Ovary (tissue), 9 donors: ENCODE results near the gene SMC1B. TPM values are rescaled to one million over a fixed set of nuclear protein-coding genes. Genes with fewer than 3 reads are reported as not detected.

Experiments
- DNase-seq, 5 donors: peaks; one replicate each; pipeline ENCODE4 v3.0.0-alpha.2; 2019 to 2020
- H3K27ac ChIP-seq, 2 donors: fragments of 200-600 bp; one replicate each; pipeline versions ENCODE4 v1.5.1 to v1.8.0; 2019 to 2022
- H3K27me3 ChIP-seq: fragments of 200-600 bp; one replicate; pipeline ENCODE4 v1.8.0; 2022
- H3K36me3 ChIP-seq: fragments of 200-600 bp; sonication (generic); one replicate; pipeline ENCODE4 v1.5.1; 2019
- H3K4me1 ChIP-seq: one replicate; pipeline ENCODE4 v1.8.1; 2013; ENCODE audit warnings: mild to moderate bottlenecking, moderate library complexity; ENCODE audit not compliant: insufficient read depth
- H3K4me3 ChIP-seq: fragments of 200-600 bp; sonication (generic); one replicate; pipeline ENCODE4 v1.5.1; 2017
- H3K9me3 ChIP-seq, 2 donors: fragments of 200-600 bp in 1 of 2; sonication (generic) in 1 of 2; one replicate each; pipeline versions ENCODE4 v1.5.1 to v1.8.1; 2013 to 2019; ENCODE audit warnings: mild to moderate bottlenecking in 1 of 2, moderate library complexity in 1 of 2
- CTCF ChIP-seq, 3 donors: fragments of 450-650 bp in 2 of 3; fragments of 200-600 bp in 1 of 3; IDR thresholded peaks; one replicate each; pipeline versions ENCODE4 v1.5.1 to v1.8.0; 2016 to 2022; ENCODE audit warnings: antibody characterized with exemption in 3 of 3, mild to moderate bottlenecking in 1 of 3
- EP300 ChIP-seq: sonication (generic); formaldehyde crosslinking; IDR thresholded peaks from one replicate; pipeline ENCODE4 v1.6.1; 2017; ENCODE audit warnings: antibody characterized with exemption
- POLR2A ChIP-seq: fragments of 450-650 bp; IDR thresholded peaks from one replicate; pipeline ENCODE4 v1.6.1; 2017; ENCODE audit warnings: antibody characterized with exemption, mild to moderate bottlenecking, moderate library complexity
- whole genome bisulfite sequencing, 3 donors: extraction: QIAGEN DNeasy Blood & Tissue Kit in 1 of 3; methylation state at CpG; one replicate each; pipeline versions ENCODE4 v1.1.5 to v1.1.7; 2013 to 2017; 5-methylcytosine and 5-hydroxymethylcytosine counted together
- intact Hi-C, 4 donors: fragments of 100-400 bp; cut with DNase I; formaldehyde crosslinking; loops; one replicate each; pipeline versions ENCODE4 v1.11.0 to v1.15.1; 2022 to 2023
- polyA plus RNA-seq, 2 donors: library from polyadenylated mRNA; stranded (reverse); fragments of 200-250 nt in 1 of 2; fragments of 350-450 nt in 1 of 2; fragmentation: Illumina TruSeq in 1 of 2; extraction: RNeasy Lipid Tissue Mini Kit (QIAGEN cat#74804) in 1 of 2; gene quantifications; one replicate each; pipeline ENCODE4 v1.2.3, GENCODE V29; 2013 to 2014
- total RNA-seq, 7 donors: library from RNA; depleted of rRNA in 2 of 7; stranded (reverse); fragments of >200 nt in 2 of 7; fragmentation: NEBNext Ultra II Directional in 3 of 7; extraction: Animal tissue kit (Norgen Biotek cat#: 25700) in 3 of 7; gene quantifications; one replicate each; pipeline versions ENCODE4 v1.1.0 to v1.2.4, GENCODE V29; 2016 to 2023
- donor health status: DM: no; HTN: no; CAD: no; lungs with moderate emphysema.
- donor health status: DM: no; HTN: no; CAD: no.
- donor health status: Bipolar disorder and iron deficiency.
- donor health status: DM: yes; HTN: yes; CAD: no.
- donor health status: DM: no; HTN: no; CAD: no.
- donor health status: DM: yes; HTN: yes; CAD: no.

Gene SMC1B
- total and polyA plus RNA-seq, 9 donors = 0.04 to 0.05 TPM; not detected in 7

- Histone ChIP-seq H3K9me3 (no peaks in the 10 kb centered on the region), H3K36me3 (no peaks in the 10 kb centered on the region), H3K27ac (no peak overlapping the region), H3K4me1 (no peaks in the 10 kb centered on the region), H3K27me3 (no peaks in the 10 kb centered on the region), H3K4me3 (no peak overlapping the region)
- WGBS, 3 donors = 66 to 70% (median 68%) methylated on average over 3 of the region's 3 CpGs
- DNase-seq = no peak
- intact Hi-C loops = loop anchor here in 1 of 4 donors (2.0 kb wide), 1 partner anchor 48 kb away; no protein-coding TSS in a partner anchor
- TF ChIP-seq POLR2A (no peak), EP300 (no peak), CTCF (IDR thresholded peaks at IDR 0.05) (no peak)
Observed at GRCh38 chr22:45402466-45402985, 10.9 kb downstream of the SMC1B start.

DNA sequence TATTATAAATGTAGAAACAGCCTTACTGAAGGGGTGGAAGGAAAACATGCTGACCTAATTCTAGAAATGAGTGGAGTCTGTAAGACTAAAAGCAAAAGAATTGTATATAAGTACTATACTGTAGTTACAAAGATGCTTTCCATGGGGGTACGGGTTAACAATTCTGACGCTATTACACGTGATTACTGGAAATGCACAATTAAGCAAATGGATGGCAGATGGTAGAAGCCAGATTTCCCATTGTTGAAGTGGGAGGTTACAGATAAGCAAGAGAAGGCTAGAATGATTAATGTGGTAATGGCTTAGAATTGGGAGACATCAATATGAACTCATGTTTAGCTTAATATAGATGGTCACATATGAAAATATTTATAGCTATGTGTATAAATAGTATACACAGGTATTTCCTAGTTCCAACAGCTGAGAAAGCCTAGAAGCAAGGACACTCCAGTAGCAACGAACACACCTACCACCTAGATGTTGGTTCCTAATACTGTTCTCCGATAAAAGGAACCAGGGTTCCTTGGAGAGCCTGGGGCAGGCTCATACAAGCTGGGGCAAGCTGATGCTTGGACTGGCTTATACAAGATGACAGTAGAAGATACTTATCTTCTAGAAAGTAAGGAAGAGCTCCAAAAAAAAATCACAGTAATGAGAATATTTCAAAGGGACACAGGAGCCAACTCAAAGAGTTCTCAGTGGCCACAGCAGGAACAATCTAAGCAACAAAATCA lies 13.5 kb downstream of the SMC1B start:
- H3K4me3 ChIP-seq = no peak overlapping the region
- no peaks in the 10 kb centered on the region for H3K36me3 ChIP-seq
- H3K9me3 ChIP-seq = no peaks in the 10 kb centered on the region
- H3K27ac ChIP-seq = no peak overlapping the region
- no peaks in the 10 kb centered on the region for H3K27me3 ChIP-seq
- 79 to 85% (median 81%) methylated on average over 5 of the region's 5 CpGs for WGBS, 3 donors
- intact Hi-C loops = no loop called here
- DNase-seq = no peak
- H3K4me1 ChIP-seq = no peaks in the 10 kb centered on the region
- TF ChIP-seq POLR2A (no peak), CTCF (IDR thresholded peaks at IDR 0.05) (no peak), EP300 (no peak)

GRCh38 chr22:45398214-45398613 lies 15.2 kb downstream of the SMC1B start:
- WGBS, 3 donors = 88 to 94% (median 92%) methylated on average over 13 of the region's 13 CpGs
- no peaks in the 10 kb centered on the region for H3K4me1 ChIP-seq
- no peak overlapping the region for H3K4me3 ChIP-seq
- H3K27ac ChIP-seq = no peak overlapping the region
- H3K27me3 ChIP-seq = no peaks in the 10 kb centered on the region
- TF ChIP-seq CTCF (IDR thresholded peaks at IDR 0.05) (no peak), EP300 (no peak), POLR2A (no peak)
- intact Hi-C loops = no loop called here
- no peaks in the 10 kb centered on the region for H3K9me3 ChIP-seq
- H3K36me3 ChIP-seq = no peaks in the 10 kb centered on the region
- DNase-seq = no peak

GRCh38 chr22:45397806-45398205 lies 15.6 kb downstream of the SMC1B start:
- intact Hi-C loops = no loop called here
- Histone ChIP-seq H3K27ac (no peak overlapping the region), H3K27me3 (no peaks in the 10 kb centered on the region), H3K4me1 (no peaks in the 10 kb centered on the region), H3K4me3 (no peak overlapping the region), H3K9me3 (no peaks in the 10 kb centered on the region), H3K36me3 (no peaks in the 10 kb centered on the region)
- 80 to 88% (median 88%) methylated on average over 5 of the region's 5 CpGs for WGBS, 3 donors
- no peak for TF ChIP-seq POLR2A
- no peak for TF ChIP-seq CTCF (IDR thresholded peaks at IDR 0.05)
- TF ChIP-seq EP300 = no peak
- no peak for DNase-seq
